ENCODE results near the gene TLX1. TPM values are rescaled to one million over a fixed set of nuclear protein-coding genes. Genes with fewer than 3 reads are reported as not detected.

The TLX1 gene
- total RNA-seq, 4 donors from 2014 or later = not detected

DNA sequence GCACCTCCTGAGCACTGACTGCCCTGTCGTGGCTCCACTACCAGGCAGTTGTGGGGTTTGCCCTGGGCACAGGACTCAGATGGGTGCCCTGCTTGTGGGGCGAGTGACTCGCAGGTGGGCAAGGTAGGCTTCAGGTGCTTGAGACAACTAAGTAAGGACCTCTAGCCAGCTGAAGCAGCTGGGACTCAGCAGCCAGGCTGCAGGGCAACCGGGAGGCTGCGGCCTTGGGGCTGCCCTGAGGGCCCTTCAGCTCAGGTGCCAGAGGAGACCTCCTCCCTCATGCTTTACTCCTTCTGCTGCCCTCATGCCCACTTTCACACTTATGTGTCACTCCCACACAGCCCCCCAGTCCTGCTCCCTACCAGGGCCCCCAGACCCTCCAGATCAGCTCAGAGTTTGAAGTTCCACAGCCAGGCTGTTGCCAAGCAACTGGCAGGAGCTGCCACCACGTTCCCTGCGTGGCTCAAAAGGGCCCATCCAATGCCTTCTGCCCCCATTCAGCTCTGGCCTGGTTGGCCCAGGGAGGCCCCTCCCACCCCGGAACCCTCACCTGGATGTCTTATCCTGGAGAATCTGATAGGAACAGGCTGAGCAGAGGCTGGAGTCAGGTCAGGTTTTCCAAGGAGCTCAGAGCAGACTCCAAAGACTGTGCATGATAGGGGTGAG, 10.0 kb downstream of the TLX1 start:
- Histone ChIP-seq H3K27ac (no peak overlapping the region), H3K4me1 (no peaks in the 10 kb centered on the region), H3K36me3 (no peaks in the 10 kb centered on the region), H3K4me3 (no peak overlapping the region), H3K9me3 (no peaks in the 10 kb centered on the region), H3K27me3 (peaks cover 13 to 86% of the 10 kb centered on the region in 2 donors)
- intact Hi-C loops (cut with DNase I; ENCODE audit: low total_unique reads) = no loop called here
- DNase-seq = no peak
- TF ChIP-seq, protein P1, sequence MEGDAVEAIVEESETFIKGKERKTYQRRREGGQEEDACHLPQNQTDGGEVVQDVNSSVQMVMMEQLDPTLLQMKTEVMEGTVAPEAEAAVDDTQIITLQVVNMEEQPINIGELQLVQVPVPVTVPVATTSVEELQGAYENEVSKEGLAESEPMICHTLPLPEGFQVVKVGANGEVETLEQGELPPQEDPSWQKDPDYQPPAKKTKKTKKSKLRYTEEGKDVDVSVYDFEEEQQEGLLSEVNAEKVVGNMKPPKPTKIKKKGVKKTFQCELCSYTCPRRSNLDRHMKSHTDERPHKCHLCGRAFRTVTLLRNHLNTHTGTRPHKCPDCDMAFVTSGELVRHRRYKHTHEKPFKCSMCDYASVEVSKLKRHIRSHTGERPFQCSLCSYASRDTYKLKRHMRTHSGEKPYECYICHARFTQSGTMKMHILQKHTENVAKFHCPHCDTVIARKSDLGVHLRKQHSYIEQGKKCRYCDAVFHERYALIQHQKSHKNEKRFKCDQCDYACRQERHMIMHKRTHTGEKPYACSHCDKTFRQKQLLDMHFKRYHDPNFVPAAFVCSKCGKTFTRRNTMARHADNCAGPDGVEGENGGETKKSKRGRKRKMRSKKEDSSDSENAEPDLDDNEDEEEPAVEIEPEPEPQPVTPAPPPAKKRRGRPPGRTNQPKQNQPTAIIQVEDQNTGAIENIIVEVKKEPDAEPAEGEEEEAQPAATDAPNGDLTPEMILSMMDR (IDR thresholded peaks at IDR 0.05) = no peak
- TF ChIP-seq POLR2A (IDR thresholded peaks at IDR 0.05) = no peak

GRCh38 chr10:101141616-101142532, 10.8 kb downstream of the TLX1 start:
- Histone ChIP-seq H3K36me3 (no peaks in the 10 kb centered on the region), H3K9me3 (no peaks in the 10 kb centered on the region), H3K27me3 (peaks cover 16 to 86% of the 10 kb centered on the region in 2 donors), H3K4me1 (no peaks in the 10 kb centered on the region), H3K4me3 (no peak overlapping the region), H3K27ac (no peak overlapping the region)
- TF ChIP-seq, protein P1 (IDR thresholded peaks at IDR 0.05) = peak; percentile 76 to 91 (median 84)
- no peak for TF ChIP-seq POLR2A (IDR thresholded peaks at IDR 0.05)
- intact Hi-C loops (cut with DNase I; ENCODE audit: low total_unique reads) = no loop called here
- DNase-seq = peak; percentile 58 to 78

GRCh38 chr10:101142533-101143344, 11.6 kb downstream of the TLX1 start:
- H3K36me3 ChIP-seq = no peaks in the 10 kb centered on the region
- H3K27me3 ChIP-seq = peaks cover 14 to 84% of the 10 kb centered on the region in 2 donors
- no peaks in the 10 kb centered on the region for H3K4me1 ChIP-seq
- intact Hi-C loops (cut with DNase I; ENCODE audit: low total_unique reads) = no loop called here
- no peaks in the 10 kb centered on the region for H3K9me3 ChIP-seq
- TF ChIP-seq, protein P1 (IDR thresholded peaks at IDR 0.05) = no peak
- no peak for TF ChIP-seq POLR2A (IDR thresholded peaks at IDR 0.05)
- no peak overlapping the region for H3K4me3 ChIP-seq
- no peak for DNase-seq
- H3K27ac ChIP-seq = no peak overlapping the region

GRCh38 chr10:101143345-101143630, 12.2 kb downstream of the TLX1 start:
- peaks cover 14 to 82% of the 10 kb centered on the region in 2 donors for H3K27me3 ChIP-seq
- H3K4me3 ChIP-seq = no peak overlapping the region
- DNase-seq = no peak
- no peak overlapping the region for H3K27ac ChIP-seq
- no peaks in the 10 kb centered on the region for H3K36me3 ChIP-seq
- H3K9me3 ChIP-seq = no peaks in the 10 kb centered on the region
- H3K4me1 ChIP-seq = no peaks in the 10 kb centered on the region
- intact Hi-C loops (cut with DNase I; ENCODE audit: low total_unique reads) = no loop called here
- TF ChIP-seq POLR2A (IDR thresholded peaks at IDR 0.05) = no peak
- TF ChIP-seq, protein P1 (IDR thresholded peaks at IDR 0.05) = no peak
